H1 (cell line): ENCODE data around the gene MEF2C. TPM values are rescaled to one million over a fixed set of nuclear protein-coding genes. Genes with fewer than 3 reads are reported as not detected.

ENCODE experiments used
- CTCF ChIA-PET: fragments of 300-600 bp; sonication (Branson Sonifier 250); formaldehyde crosslinking; loops from one replicate; lab custom pipeline; 2021; ENCODE audit not compliant: partially characterized antibody; lab: Charles Lee
- POLR2A ChIA-PET: fragments of 300-600 bp; sonication (Branson Sonifier 250); formaldehyde crosslinking; loops from one replicate; lab custom pipeline; 2021; ENCODE audit warnings: inconsistent platforms; ENCODE audit not compliant: partially characterized antibody; lab: Charles Lee
- DNase-seq, 2 experiments: peaks; one replicate each; pipeline versions ENCODE4 v3.0.0 to v3.0.0-alpha.2; 2010 to 2022; ENCODE audit warnings: low spot score in 2 of 2, low read depth in 1 of 2, mixed read lengths in 1 of 2
- FAIRE-seq: peaks from 2 replicates; lab custom pipeline; 2011; peaks lifted over from hg19 to GRCh38; lab: Jason Lieb, UNC
- H2AFZ ChIP-seq: 2 replicates; pipeline ENCODE4 v1.8.1; 2012; ENCODE audit warnings: low read length, inconsistent platforms
- H2AK5ac ChIP-seq: 2 replicates; pipeline ENCODE4 v1.6.1; 2013; ENCODE audit warnings: low read depth, low read length
- H2BK120ac ChIP-seq: replicated peaks from 2 replicates; pipeline ENCODE3; 2013; ENCODE audit warnings: low read depth, low read length, inconsistent platforms
- H2BK12ac ChIP-seq: 2 replicates; pipeline ENCODE4 v1.6.1; 2013; ENCODE audit warnings: low read depth, low read length
- H2BK15ac ChIP-seq: 2 replicates; pipeline ENCODE4 v1.6.1; 2013; ENCODE audit warnings: low read length
- H2BK20ac ChIP-seq: 2 replicates; pipeline ENCODE4 v1.6.1; 2013; ENCODE audit warnings: low read length
- H2BK5ac ChIP-seq: 2 replicates; pipeline ENCODE4 v1.6.1; 2013; ENCODE audit warnings: low read depth, low read length
- H3K14ac ChIP-seq: 2 replicates; pipeline ENCODE4 v1.6.1; 2013; ENCODE audit warnings: inconsistent platforms; ENCODE audit not compliant: insufficient read length
- H3K18ac ChIP-seq: 2 replicates; pipeline ENCODE4 v1.6.1; 2013; ENCODE audit warnings: low read length; ENCODE audit errors: extremely low read depth
- H3K23ac ChIP-seq: 2 replicates; pipeline ENCODE4 v1.6.1; 2013; ENCODE audit warnings: inconsistent platforms; ENCODE audit not compliant: insufficient read length
- H3K23me2 ChIP-seq: 2 replicates; pipeline ENCODE4 v1.6.1; 2013; ENCODE audit warnings: low read depth, low read length
- H3K27ac ChIP-seq: 2 replicates; pipeline ENCODE4 v1.6.1; 2011; ENCODE audit warnings: low read depth, low read length, inconsistent platforms
- H3K27me3 ChIP-seq, 4 experiments: replicated peaks in 1 of 4; 1 replicate in 1 of 4; 2 replicates in 3 of 4; pipeline versions ENCODE4 v1.6.1 to v1.8.1; 2011 to 2013; ENCODE audit warnings: low read length in 3 of 4, mild to moderate bottlenecking in 3 of 4, inconsistent platforms in 2 of 4, mixed read lengths in 2 of 4, moderate library complexity in 1 of 4; ENCODE audit not compliant: control insufficient read depth in 3 of 4, insufficient read depth in 3 of 4; ENCODE audit errors: extremely low read depth in 1 of 4
- H3K36me3 ChIP-seq, 4 experiments: 2 replicates each; pipeline versions ENCODE4 v1.6.1 to v1.8.1; 2011 to 2013; ENCODE audit warnings: mild to moderate bottlenecking in 4 of 4, low read length in 3 of 4, moderate library complexity in 2 of 4, control low read depth in 1 of 4, inconsistent platforms in 1 of 4; ENCODE audit not compliant: insufficient read depth in 4 of 4, control insufficient read depth in 2 of 4
- H3K4ac ChIP-seq: replicated peaks from 2 replicates; pipeline ENCODE3; 2013; ENCODE audit warnings: low read length, low read depth, mixed read lengths, inconsistent platforms; ENCODE audit not compliant: insufficient read length
- H3K4me1 ChIP-seq, 4 experiments: replicated peaks in 1 of 4; 1 replicate in 1 of 4; 2 replicates in 3 of 4; pipeline versions ENCODE4 v1.6.1 to v1.8.1; 2011 to 2013; ENCODE audit warnings: low read length in 3 of 4, inconsistent platforms in 2 of 4, mixed read lengths in 1 of 4; ENCODE audit not compliant: insufficient read depth in 4 of 4, control insufficient read depth in 3 of 4
- H3K4me2 ChIP-seq, 2 experiments: 2 replicates each; pipeline versions ENCODE4 v1.6.1 to v1.8.1; 2011 to 2013; ENCODE audit warnings: low read depth in 2 of 2, low read length in 2 of 2, control low read depth in 1 of 2, inconsistent platforms in 1 of 2, mild to moderate bottlenecking in 1 of 2; ENCODE audit not compliant: insufficient read depth in 1 of 2
- H3K4me3 ChIP-seq, 4 experiments: fragments of 200-600, 300-600 bp in 1 of 4; sonication (generic), shearing (Covaris generic), sonication (Bioruptor Twin) in 1 of 4; 2 replicates each; pipeline versions ENCODE4 v1.5.1 to v1.8.1; 2011 to 2016; ENCODE audit warnings: low read length in 4 of 4, low read depth in 3 of 4, control low read depth in 2 of 4, inconsistent platforms in 2 of 4, mild to moderate bottlenecking in 2 of 4, mixed read lengths in 1 of 4, moderate library complexity in 1 of 4; ENCODE audit not compliant: insufficient read depth in 2 of 4; ENCODE audit errors: extremely low read depth in 1 of 4
- H3K56ac ChIP-seq: replicated peaks from 2 replicates; pipeline ENCODE3; 2013; ENCODE audit warnings: low read depth, mild to moderate bottlenecking, mixed read lengths, low read length, inconsistent platforms; ENCODE audit not compliant: insufficient read length
- H3K79me1 ChIP-seq: 2 replicates; pipeline ENCODE4 v1.6.1; 2013; ENCODE audit warnings: low read depth, low read length, control low read depth
- H3K79me2 ChIP-seq, 2 experiments: 2 replicates each; pipeline versions ENCODE4 v1.6.1 to v1.8.1; 2012 to 2013; ENCODE audit warnings: low read length in 2 of 2, mild to moderate bottlenecking in 2 of 2, inconsistent platforms in 1 of 2; ENCODE audit not compliant: insufficient read depth in 2 of 2, control insufficient read depth in 1 of 2
- H3K9ac ChIP-seq, 4 experiments: replicated peaks in 1 of 4; 1 replicate in 1 of 4; 2 replicates in 3 of 4; pipeline versions ENCODE4 v1.6.1 to v1.8.1; 2011 to 2013; ENCODE audit warnings: low read depth in 3 of 4, low read length in 3 of 4, control low read depth in 2 of 4, mild to moderate bottlenecking in 2 of 4, moderate library complexity in 2 of 4, inconsistent platforms in 1 of 4; ENCODE audit errors: extremely low read depth in 1 of 4
- H3K9me3 ChIP-seq, 2 experiments: 2 replicates each; pipeline versions ENCODE4 v1.6.1 to v1.8.1; 2012 to 2013; ENCODE audit warnings: mild to moderate bottlenecking in 2 of 2, moderate library complexity in 2 of 2, control low read depth in 1 of 2, inconsistent platforms in 1 of 2, low read depth in 1 of 2, low read length in 1 of 2, mixed read lengths in 1 of 2; ENCODE audit not compliant: insufficient read depth in 2 of 2
- H4K20me1 ChIP-seq, 2 experiments: replicated peaks in 1 of 2; 2 replicates each; pipeline versions ENCODE3 to v1.8.1; 2011 to 2013; ENCODE audit warnings: inconsistent platforms in 2 of 2, low read length in 2 of 2, mild to moderate bottlenecking in 1 of 2; ENCODE audit not compliant: insufficient read depth in 2 of 2, control insufficient read depth in 1 of 2
- H4K5ac ChIP-seq: 2 replicates; pipeline ENCODE4 v1.6.1; 2013; ENCODE audit warnings: low read length, low read depth, mixed read lengths, inconsistent platforms; ENCODE audit not compliant: insufficient read length
- H4K8ac ChIP-seq: 2 replicates; pipeline ENCODE4 v1.8.0; 2013; ENCODE audit warnings: mild to moderate bottlenecking, moderate library complexity, low read length, inconsistent platforms; ENCODE audit not compliant: insufficient read depth; ENCODE audit errors: extremely low read depth
- H4K91ac ChIP-seq: replicated peaks from 2 replicates; pipeline ENCODE3; 2013; ENCODE audit warnings: low read length, mixed read lengths, inconsistent platforms; ENCODE audit not compliant: insufficient read length
- CHD1 ChIP-seq: IDR thresholded peaks from 2 replicates; pipeline ENCODE4 v1.6.1; 2012; ENCODE audit warnings: low read depth, low read length, improper control_type of control experiment
- CHD2 ChIP-seq: IDR thresholded peaks from 2 replicates; pipeline ENCODE4 v1.6.1; 2012; ENCODE audit warnings: low read length, improper control_type of control experiment
- CTBP2 ChIP-seq: IDR thresholded peaks from 2 replicates; pipeline ENCODE4 v1.7.0; 2011; ENCODE audit warnings: borderline replicate concordance, mild to moderate bottlenecking, moderate library complexity, mixed read lengths, low read length; ENCODE audit not compliant: insufficient read depth, insufficient read length
- EP300 ChIP-seq, 2 experiments: IDR thresholded peaks; 1 replicate in 1 of 2; 2 replicates in 1 of 2; pipeline ENCODE4 v1.6.1; 2011 to 2012; ENCODE audit warnings: low read depth in 2 of 2, low read length in 2 of 2, mild to moderate bottlenecking in 2 of 2, borderline replicate concordance in 1 of 2, inconsistent platforms in 1 of 2, moderate library complexity in 1 of 2
- EZH2 ChIP-seq: fragments of 200-600 bp; sonication (generic); IDR thresholded peaks from 2 replicates; pipeline ENCODE4 v1.7.1; 2012; ENCODE audit warnings: low read depth, mild to moderate bottlenecking, moderate library complexity, low read length, inconsistent platforms; ENCODE audit not compliant: severe bottlenecking
- HDAC6 ChIP-seq: IDR thresholded peaks from one replicate; pipeline ENCODE4 v1.7.1; 2012; ENCODE audit warnings: low read depth, mild to moderate bottlenecking, inconsistent platforms, low read length, moderate library complexity
- MAX ChIP-seq: IDR thresholded peaks from 2 replicates; pipeline ENCODE4 v1.6.1; 2012; ENCODE audit warnings: inconsistent platforms
- NANOG ChIP-seq: IDR thresholded peaks from 2 replicates; pipeline ENCODE4 v1.6.1; 2011; ENCODE audit warnings: low read length, low read depth, mild to moderate bottlenecking, inconsistent platforms; ENCODE audit not compliant: insufficient read depth, poor library complexity, severe bottlenecking
- SUZ12 ChIP-seq: fragments of 200-600 bp; sonication (generic); IDR thresholded peaks from 2 replicates; pipeline ENCODE4 v1.6.1; 2012; ENCODE audit warnings: mild to moderate bottlenecking, inconsistent platforms, low read length, moderate library complexity, mixed read lengths
- TAF7 ChIP-seq: optimal IDR thresholded peaks from 2 replicates; pipeline ENCODE3; 2011; ENCODE audit warnings: low read depth, mild to moderate bottlenecking, inconsistent platforms, low read length, moderate library complexity, borderline replicate concordance
- WGBS, 2 experiments: shearing (Covaris generic) in 1 of 2; methylation state at CpG; one replicate each; pipeline versions ENCODE4 v1.1.6 to v1.1.7; 2013 to 2015; ENCODE audit warnings: low lambda C conversion rate in 2 of 2, mixed read lengths in 2 of 2, inconsistent platforms in 1 of 2, low coverage in 1 of 2, missing lambda C conversion rate in 1 of 2; ENCODE audit not compliant: insufficient replicate concordance in 2 of 2, insufficient coverage in 1 of 2, insufficient read length in 1 of 2; ENCODE audit errors: extremely low coverage in 1 of 2, missing lambda C conversion rate in 1 of 2; 5-methylcytosine and 5-hydroxymethylcytosine counted together
- polyA plus RNA-seq, 7 experiments: library from polyadenylated mRNA; depleted of rRNA in 3 of 7; stranded (reverse) in 5 of 7; unstranded in 2 of 7; fragments of >200 nt in 5 of 7; fragments of 200-250 nt in 2 of 7; gene quantifications; 1 replicate in 5 of 7; 2 replicates in 1 of 7; 4 replicates in 1 of 7; pipeline versions ENCODE4 v1.2.1 to v1.2.3, GENCODE V29; 2011 to 2013; ENCODE audit warnings: missing spikeins in 2 of 7, mixed read lengths in 2 of 7
- total RNA-seq: library from RNA; stranded (reverse); fragmentation: NEBNext Ultra II Directional; extraction: Animal tissue kit (Norgen Biotek cat#: 25700); gene quantifications from 2 replicates; pipeline ENCODE4 v1.2.1, GENCODE V29; 2021

MEF2C gene
- total and polyA plus RNA-seq, 2 of the 8 experiments (the other 6 are each of a cell fraction or from before 2014, with no cell fraction given) = 0.59 to 0.99 TPM

DNA sequence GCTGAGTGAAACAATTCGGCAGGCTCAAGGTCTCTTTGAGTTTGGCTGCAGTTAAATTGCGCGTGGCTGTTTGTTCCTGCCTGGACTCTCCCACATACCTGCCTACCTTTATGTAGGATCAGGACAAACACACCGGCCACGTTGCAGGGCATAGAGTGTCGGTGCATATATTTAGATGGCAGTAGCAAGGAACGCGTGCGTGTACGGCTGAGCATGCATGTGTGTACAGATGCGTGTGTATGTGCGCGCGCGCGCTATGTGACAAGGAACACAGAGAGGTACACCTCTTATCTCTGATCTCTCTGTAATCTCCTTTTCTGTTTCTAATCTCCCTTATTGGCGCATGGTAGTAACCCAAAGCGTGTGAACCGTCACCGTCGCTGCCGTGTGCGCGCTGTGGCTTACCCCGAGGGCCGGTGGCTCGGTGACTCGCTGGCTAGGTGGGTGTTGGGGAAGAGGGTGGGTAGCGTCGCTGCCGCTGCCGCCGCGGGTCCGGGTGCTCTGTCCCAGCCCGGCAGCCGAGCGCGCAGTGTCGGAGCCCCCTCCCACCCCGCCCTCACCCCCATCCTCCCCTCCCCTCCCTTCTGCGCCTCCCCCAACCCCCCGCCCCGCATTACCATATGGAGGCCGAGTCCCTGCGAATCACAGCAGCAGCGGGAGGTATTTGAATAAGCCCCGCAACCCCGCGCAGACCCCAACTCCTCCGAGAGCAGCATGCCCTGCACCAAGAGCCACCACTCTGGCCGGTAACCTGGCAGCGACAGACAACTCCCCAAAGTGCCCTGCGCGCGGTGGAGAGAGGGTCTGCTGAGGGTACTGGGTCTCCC is 204.8 kb downstream of the MEF2C start:
- Histone ChIP-seq H3K79me1 (no peaks in the 10 kb centered on the region), H3K9me3 (no peaks in the 10 kb centered on the region), H2AK5ac (no peak overlapping the region), H3K23me2 (peaks cover 21% of the 10 kb centered on the region), H3K14ac (no peak overlapping the region), H2BK5ac (no peak overlapping the region), H4K91ac (no peak overlapping the region), H3K23ac (no peak overlapping the region), H3K4ac (peak overlapping the region; percentile 13), H3K4me1 (peaks cover 10 to 29% (median 12%) of the 10 kb centered on the region in 4 experiments), H2BK20ac (peak overlapping the region; percentile 86; the same call in 1 of the 2 replicates), H2AFZ (no peak overlapping the region), H3K18ac (peak overlapping the region; percentile 66; the same call in 1 of the 2 replicates), H3K4me2 (peak overlapping the region; percentile 70 to 78), H3K9ac (no peak overlapping the region), H3K27ac (no peak overlapping the region), H3K4me3 (peak overlapping the region; percentile 8 to 58 (median 16); a peak in 5 of 8 replicates), H3K36me3 (no peaks in the 10 kb centered on the region), H4K8ac (no peak overlapping the region; the same call in 1 of the 2 replicates), H3K79me2 (no peaks in the 10 kb centered on the region), H3K56ac (no peak overlapping the region), H2BK12ac (peak overlapping the region; percentile 94), H4K5ac (no peak overlapping the region), H4K20me1 (peaks cover 5 to 19% of the 10 kb centered on the region in 2 experiments), H3K27me3 (peaks cover 58 to 97% (median 82%) of the 10 kb centered on the region in 4 experiments), H2BK15ac (peak overlapping the region; percentile 92; the same call in 1 of the 2 replicates), H2BK120ac (no peak overlapping the region)
- ChIA-PET CTCF (interaction anchor here (1.0 to 5.1 kb wide), 4 partner anchors 13 to 528 kb away, joined by 3 to 63 read pairs (median 4); no protein-coding TSS in a partner anchor), POLR2A (no interaction called here)
- 1% methylated on average over 31 of the region's 56 CpGs; no CpG with 5 or more reads in 1 of the 2 experiments for WGBS, 2 experiments
- FAIRE-seq (no peak), DNase-seq (no peak)
- TF ChIP-seq CHD1 (no peak), EZH2 (peak; percentile 94), EP300 (IDR thresholded peaks at IDR 0.05; ENCODE audit: borderline replicate concordance in 1 of 2, low read depth in 2 of 2, low read length in 2 of 2) (no peak), TAF7 (no peak), CTBP2 (peak; percentile 60), CHD2 (no peak), NANOG (no peak), SUZ12 (peak; percentile 97), MAX (0 out of 2 replicates have a peak, but pooled peaks have one; percentile 20), HDAC6 (no peak)
